Activated effector memory CD4-positive, alpha-beta T cell treated with Interleukin-2 at 50 U/mL for 16 hours (primary cell): ENCODE results near the gene CALML6.

Experiments
- DNase-seq: peaks from one replicate; pipeline ENCODE4 v3.0.0-alpha.2; 2020

The CALML6 gene

DNA sequence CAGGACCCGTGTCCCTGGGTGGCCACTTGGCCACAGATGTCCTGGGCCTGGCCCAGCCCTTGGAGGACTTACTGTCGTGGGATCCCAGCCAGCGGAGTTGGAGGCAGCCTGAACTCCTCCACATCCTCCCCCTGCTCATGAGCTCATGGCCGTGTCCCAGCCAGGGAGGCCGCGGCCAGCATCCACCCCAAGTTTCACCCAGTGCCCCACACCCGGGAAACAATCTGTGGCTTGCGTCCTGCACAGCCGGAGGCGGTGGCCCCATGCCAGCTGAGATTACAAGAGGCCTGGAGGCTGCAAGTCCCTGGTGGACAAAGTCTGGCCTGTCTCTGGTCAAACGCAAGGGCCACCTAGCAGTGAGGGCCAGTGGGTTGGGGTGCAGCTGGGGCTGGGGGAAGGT is 31.5 kb downstream of the CALML6 start:
- no peak for DNase-seq

GRCh38 chr1:1947493-1947892 is 32.4 kb downstream of the CALML6 start:
- no peak for DNase-seq

DNA sequence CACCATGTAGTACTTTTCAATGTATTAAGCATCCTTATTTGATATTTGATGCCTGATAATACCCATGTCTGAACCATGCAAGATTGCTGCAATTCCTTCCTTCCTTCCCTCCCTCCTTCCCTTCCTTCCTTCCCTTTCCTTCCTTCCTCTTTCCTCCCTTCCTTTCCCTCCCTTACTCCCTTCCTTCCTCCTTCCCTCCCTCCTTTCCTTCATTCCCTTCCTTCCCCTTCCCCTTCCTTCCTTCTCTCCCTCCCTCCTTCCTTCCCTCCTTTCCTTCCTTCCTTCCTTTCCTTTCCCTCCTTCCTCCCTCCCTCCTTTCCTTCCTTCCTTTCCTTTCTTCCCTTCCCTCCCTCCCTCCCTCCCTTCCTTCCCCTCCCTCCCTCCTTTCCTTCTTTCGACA is 33.7 kb downstream of the CALML6 start:
- DNase-seq: no peak

- DNase-seq: no peak
Measured at GRCh38 chr1:1950940-1951339, 35.9 kb downstream of the CALML6 start.

DNA sequence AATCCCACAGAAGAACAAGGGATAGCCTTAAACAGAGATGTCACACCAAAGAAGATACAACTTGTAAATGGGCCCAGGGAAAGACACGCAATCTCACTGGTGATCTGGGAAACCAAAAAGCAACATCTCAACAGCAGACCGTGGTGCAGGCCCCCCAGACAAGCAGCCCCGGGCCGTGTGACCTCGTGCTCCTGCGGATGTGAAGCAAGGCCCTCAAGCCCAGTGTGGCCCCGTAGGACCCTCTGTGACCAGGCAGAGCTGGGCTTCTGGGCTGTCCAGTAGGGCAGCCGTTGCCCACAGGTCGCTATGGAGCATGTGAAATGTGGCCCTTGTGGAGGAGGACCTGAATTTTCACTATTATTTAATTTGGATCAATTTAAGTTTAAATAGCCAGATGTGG is 39.0 kb downstream of the CALML6 start:
- no peak for DNase-seq

DNA sequence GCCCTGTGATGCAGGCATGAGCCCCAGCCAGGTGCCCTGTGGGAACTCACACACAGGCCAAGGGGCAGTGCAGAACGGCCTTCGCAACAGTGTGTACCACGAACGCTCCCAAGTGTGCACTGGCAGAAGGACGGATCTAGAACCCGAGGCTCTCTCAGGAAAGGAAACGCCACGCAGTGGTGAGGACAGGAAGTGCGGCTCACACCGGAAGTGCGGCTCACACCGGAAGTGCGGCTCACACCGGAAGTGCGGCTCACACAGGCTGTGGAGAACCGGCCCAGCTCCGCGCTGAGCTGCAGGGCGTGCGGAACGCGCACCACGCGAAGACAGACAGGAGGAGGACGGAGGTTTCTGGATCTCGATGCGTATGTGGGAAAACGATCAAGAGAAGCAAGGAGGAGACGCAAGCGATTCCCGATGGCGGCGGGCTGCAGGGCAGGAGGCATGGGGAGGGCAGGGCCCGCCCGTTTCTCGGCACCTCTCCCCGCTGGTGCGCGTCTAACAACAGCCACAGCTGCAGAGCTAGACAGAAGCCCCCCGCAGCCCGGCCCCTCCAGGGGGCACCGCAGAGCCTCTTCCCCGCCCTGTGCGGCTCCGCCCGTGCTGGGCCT is 39.9 kb downstream of the CALML6 start:
- DNase-seq: no peak

GRCh38 chr1:1955621-1956094 is 40.6 kb downstream of the CALML6 start:
- no peak for DNase-seq

GRCh38 chr1:1956101-1956500 is 41.0 kb downstream of the CALML6 start:
- DNase-seq: no peak

DNA sequence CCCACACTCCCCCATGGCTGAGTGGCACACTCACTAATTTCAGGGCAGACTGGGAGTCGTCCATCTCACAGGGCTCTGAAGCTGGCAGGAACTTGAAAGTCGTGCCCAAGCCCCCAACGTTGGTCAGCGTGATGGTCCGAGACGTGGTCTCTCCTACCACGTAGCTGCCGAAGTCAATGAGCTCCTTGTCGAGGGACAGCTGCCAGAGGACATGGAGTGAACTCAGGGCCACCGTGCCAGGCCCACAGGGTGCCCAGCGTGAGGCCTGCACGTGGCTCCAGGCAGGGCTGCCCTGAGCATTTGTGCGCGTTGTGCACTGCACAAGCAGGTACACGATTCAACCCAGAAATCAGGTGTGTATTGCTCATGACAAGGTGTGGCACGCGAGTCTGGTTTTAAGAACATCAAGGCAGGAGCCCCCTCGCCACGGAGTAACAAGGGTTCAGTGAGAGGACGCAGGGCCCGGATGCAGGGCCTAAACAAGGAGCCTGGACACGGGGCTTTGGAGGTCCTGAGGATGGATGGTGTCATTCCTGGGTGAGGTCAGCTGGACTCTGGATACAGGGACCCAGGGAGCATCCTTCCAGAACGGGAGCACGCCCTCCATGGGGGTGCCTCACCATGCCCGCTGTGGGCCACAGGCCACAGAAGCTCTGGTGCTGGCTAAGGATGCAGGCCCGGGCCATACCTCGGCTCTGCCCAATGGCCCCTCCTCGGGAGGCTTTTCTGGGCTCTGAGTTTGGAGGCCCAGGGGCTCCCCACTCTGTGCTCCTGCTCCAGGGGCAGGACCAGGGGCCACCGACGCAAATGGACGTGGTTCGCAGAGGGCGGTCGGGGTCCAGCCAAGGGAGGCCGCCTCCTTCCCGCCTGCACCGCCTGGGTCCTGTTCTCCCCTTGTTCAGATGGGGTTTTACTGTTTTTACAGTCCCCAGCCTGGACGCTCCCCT is 41.8 kb downstream of the CALML6 start:
- DNase-seq: no peak

DNA sequence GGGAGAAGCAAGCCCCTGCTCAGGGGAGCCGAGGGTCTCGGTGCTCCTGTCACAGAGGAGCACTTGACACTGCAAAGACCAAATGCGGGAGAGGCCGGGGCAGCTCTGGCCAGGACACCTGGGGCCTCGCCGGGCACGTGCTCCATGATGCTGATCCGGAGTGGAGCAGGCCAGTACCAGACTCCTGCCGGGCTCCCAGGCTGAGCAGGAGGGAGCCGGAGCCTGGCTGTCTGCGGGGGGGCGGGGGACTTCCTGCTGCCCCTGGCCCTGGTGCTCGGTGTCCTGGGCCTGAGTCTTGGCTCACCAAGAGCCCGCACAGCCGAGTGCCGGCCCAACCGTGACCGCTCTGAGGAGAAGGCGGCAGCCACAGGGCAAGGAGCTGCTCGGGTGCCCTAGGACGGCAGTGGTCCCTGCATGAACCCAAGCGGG is 42.5 kb downstream of the CALML6 start:
- no peak for DNase-seq

DNA sequence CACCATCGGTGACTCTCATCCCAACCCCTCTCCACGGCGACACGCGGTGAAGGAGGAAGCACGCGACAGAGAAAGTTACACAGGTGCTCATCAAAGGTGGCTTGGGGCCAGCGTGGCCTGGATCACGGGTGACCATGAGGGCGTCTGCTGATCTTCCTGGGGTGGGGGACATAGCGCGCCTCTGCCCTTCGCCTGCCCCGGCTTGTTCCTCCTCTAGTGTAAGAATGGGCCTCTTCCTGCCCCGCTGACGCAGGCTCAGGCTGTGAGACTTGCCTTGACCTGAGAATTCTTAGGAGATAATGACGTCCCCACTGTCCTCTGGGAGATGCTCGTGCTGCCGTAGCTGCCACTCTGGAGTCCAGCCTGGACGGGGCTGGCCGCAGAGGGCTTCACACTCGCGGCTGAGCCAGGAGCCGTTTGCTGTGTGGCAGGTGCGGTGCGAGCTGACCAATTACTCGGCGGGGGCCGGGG is 43.0 kb downstream of the CALML6 start:
- DNase-seq: no peak

DNA sequence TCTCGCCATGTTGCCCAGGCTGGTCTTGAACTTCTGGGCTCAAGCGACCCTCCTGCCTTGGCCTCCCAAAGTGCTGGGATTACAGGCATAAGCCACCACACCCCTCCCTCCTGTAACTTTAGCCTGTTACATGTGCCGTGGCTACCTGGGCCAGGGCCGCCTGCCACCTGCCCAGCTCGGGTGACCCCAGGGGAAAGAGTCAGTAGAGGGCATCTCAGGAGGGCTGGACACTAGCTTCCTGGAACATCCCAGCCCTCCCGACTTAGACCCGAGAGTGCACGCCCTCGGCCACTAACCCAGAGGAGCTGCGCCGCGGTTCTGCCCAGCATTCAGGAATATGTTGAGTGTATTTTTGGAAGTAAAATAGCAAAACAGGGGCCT is 44.4 kb downstream of the CALML6 start:
- no peak for DNase-seq

GRCh38 chr1:1959840-1960479 is 44.9 kb downstream of the CALML6 start:
- DNase-seq: peak; percentile 28

DNA sequence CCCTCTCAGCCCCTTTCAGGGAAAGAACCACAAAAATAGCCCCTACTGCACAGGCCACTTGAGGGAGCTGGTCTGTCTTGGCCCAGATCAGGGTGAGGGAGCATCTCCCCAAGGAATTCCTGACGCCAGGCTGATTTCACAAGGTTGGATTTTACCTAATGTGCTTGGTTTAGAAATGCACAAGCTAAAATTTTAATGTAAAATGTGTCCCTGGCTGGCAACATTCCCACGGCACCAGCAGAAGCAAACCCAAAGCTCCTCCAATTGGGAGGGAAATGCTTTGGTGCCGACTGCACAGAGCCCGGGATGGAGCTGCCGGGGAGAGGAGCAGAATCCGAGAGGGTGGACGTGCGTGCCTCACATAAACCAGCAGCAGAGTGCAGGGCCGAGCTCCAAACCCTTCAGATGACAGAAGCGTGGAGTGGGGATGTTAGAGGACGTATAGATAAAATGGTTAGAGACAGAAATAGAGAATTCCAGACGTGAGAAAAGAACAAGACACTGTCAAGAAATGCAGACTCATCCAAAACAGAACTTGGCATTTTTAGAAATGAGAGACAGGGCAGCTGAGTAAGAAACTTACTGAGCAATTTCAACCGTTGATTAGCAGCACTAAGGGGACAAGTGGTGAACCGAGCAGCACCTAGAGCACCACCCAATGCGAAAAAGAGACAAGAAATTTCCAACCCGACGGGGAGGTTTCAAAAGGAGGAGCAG is 45.6 kb downstream of the CALML6 start:
- DNase-seq: no peak

DNA sequence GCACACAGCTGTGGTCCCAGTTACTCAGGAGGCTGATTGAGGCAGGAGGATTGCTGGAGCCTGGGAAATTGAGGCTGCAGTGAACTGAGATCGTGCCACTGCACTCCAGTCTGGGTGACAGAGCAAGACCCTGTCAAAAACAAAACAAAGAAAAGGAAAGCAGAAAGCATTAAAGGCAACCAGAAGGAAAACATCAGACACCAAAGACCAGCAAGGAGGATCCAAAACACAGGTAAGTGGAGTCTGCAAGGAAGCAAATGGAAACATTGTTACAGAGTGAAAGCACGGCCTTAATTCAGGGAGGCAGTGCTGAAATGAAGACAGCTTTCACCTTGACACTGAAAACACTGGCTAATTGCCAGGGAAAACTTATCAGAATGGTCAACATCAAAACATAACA is 47.7 kb downstream of the CALML6 start:
- DNase-seq: no peak

DNA sequence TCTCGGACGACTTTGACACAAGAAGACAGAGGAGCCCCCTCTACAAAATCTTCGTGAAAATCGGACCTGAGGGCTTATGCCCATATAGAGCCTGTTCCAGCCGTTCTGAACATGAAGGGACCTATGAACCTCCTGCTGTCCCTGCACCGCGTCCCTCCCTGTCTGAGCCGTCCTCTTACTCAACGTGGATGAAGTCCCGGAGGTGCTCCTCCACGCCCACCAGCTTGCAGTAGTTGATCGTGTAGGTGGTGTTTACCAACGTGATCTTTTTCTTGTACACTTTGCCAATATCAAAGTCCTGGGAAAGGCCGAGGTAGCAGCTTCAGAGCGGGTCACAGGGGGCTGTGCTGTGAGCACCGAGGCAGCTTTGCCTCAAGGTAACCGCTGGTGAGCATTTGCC is 48.5 kb downstream of the CALML6 start:
- no peak for DNase-seq

DNA sequence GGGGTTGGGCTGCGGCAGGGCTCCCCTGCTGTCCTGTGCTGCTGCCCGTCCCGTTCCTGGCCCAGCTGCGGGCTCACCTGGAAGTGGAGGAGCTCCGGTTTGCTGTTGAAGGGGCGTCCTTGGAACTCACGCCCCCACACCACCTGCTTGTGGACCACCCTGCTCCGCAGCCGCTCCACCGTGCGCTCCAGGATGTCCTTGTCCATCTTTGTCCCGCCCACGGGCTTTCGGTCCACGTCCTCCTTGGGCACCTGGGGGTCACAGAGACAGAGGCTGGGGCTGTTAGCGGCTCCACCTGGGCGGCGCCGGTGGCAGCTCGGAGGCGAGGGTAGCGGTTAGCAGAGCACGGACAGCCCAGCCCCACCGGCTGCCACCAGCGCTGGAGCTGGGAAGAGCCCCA is 49.8 kb downstream of the CALML6 start:
- DNase-seq: no peak

DNA sequence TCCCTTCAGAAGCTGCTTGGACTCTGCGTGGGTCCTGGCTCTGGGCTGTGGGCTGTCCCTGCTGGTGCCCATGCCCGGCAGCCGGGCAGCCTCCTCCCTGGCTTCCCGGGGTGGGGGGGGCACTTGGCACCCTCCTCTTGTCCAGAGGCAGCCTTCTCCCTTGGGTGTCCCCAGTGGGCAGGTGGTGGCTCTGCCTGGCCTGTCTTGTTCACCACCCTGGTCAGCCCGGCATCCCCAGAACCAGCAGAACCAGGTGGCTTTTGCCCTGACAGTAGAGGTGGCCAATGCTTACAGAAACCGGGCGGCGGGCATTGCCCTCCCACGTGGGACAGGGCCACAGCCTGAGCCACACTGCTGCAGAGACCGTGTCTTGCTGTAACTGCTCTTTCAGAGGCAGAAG is 50.5 kb downstream of the CALML6 start:
- no peak for DNase-seq

- no peak for DNase-seq
Measured at GRCh38 chr1:1966071-1966740, 51.1 kb downstream of the CALML6 start.
